ENCODE measurements around the gene PPM1L.

The PPM1L gene

GRCh38 chr3:161084277-161084676 lies 328.2 kb downstream of the PPM1L start:
- no peaks in the 10 kb centered on the region for H3F3A ChIP-seq (ENCODE audit: insufficient read depth, low read length)
- TF ChIP-seq EZH2 (IDR thresholded peaks at IDR 0.05; ENCODE audit: borderline replicate concordance, low read length): no peak
- TF ChIP-seq, protein P1, sequence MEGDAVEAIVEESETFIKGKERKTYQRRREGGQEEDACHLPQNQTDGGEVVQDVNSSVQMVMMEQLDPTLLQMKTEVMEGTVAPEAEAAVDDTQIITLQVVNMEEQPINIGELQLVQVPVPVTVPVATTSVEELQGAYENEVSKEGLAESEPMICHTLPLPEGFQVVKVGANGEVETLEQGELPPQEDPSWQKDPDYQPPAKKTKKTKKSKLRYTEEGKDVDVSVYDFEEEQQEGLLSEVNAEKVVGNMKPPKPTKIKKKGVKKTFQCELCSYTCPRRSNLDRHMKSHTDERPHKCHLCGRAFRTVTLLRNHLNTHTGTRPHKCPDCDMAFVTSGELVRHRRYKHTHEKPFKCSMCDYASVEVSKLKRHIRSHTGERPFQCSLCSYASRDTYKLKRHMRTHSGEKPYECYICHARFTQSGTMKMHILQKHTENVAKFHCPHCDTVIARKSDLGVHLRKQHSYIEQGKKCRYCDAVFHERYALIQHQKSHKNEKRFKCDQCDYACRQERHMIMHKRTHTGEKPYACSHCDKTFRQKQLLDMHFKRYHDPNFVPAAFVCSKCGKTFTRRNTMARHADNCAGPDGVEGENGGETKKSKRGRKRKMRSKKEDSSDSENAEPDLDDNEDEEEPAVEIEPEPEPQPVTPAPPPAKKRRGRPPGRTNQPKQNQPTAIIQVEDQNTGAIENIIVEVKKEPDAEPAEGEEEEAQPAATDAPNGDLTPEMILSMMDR (IDR thresholded peaks at IDR 0.05; ENCODE audit: low read length): no peak
- no peaks in the 10 kb centered on the region for H3K4me1 ChIP-seq (ENCODE audit: insufficient read depth, low read length, severe bottlenecking)
- H3K9me2 ChIP-seq (ENCODE audit: low read depth, low read length): no peaks in the 10 kb centered on the region
- H3K4me2 ChIP-seq (ENCODE audit: low read length): no peak overlapping the region
- no peak overlapping the region for H3K9ac ChIP-seq (ENCODE audit: low read length)
- H3K9me3 ChIP-seq (ENCODE audit: low read length): no peaks in the 10 kb centered on the region
- H2AFZ ChIP-seq (ENCODE audit: low read length): no peak overlapping the region
- H3K27me3 ChIP-seq (ENCODE audit: insufficient read depth, low read length): no peaks in the 10 kb centered on the region
- no peaks in the 10 kb centered on the region for H3K36me3 ChIP-seq (ENCODE audit: insufficient read depth, low read length)
- H3K79me2 ChIP-seq (ENCODE audit: insufficient read depth, low read length): no peaks in the 10 kb centered on the region
- H3K27ac ChIP-seq (ENCODE audit: low read depth, low read length, poor library complexity, severe bottlenecking): no peak overlapping the region
- no peak overlapping the region for H3K4me3 ChIP-seq (ENCODE audit: low read depth, low read length, poor library complexity, severe bottlenecking)
- H4K20me1 ChIP-seq (ENCODE audit: insufficient read depth, low read length): no peaks in the 10 kb centered on the region

GRCh38 chr3:161093895-161094294 lies 337.9 kb downstream of the PPM1L start:
- Histone ChIP-seq H3K4me2 (ENCODE audit: low read length) (no peak overlapping the region), H3K9me3 (ENCODE audit: low read length) (no peaks in the 10 kb centered on the region), H3K4me1 (ENCODE audit: insufficient read depth, low read length, severe bottlenecking) (no peaks in the 10 kb centered on the region), H3K27me3 (ENCODE audit: insufficient read depth, low read length) (no peaks in the 10 kb centered on the region), H2AFZ (ENCODE audit: low read length) (no peak overlapping the region), H3K9me2 (ENCODE audit: low read depth, low read length) (no peaks in the 10 kb centered on the region), H3K36me3 (ENCODE audit: insufficient read depth, low read length) (no peaks in the 10 kb centered on the region), H3K9ac (ENCODE audit: low read length) (no peak overlapping the region), H3K27ac (ENCODE audit: low read depth, low read length, poor library complexity, severe bottlenecking) (no peak overlapping the region), H3K4me3 (ENCODE audit: low read depth, low read length, poor library complexity, severe bottlenecking) (no peak overlapping the region), H4K20me1 (ENCODE audit: insufficient read depth, low read length) (no peaks in the 10 kb centered on the region), H3K79me2 (ENCODE audit: insufficient read depth, low read length) (no peaks in the 10 kb centered on the region), H3F3A (ENCODE audit: insufficient read depth, low read length) (no peaks in the 10 kb centered on the region)
- no peak for TF ChIP-seq EZH2 (IDR thresholded peaks at IDR 0.05; ENCODE audit: borderline replicate concordance, low read length)
- TF ChIP-seq, protein P1 (IDR thresholded peaks at IDR 0.05; ENCODE audit: low read length): no peak

DNA sequence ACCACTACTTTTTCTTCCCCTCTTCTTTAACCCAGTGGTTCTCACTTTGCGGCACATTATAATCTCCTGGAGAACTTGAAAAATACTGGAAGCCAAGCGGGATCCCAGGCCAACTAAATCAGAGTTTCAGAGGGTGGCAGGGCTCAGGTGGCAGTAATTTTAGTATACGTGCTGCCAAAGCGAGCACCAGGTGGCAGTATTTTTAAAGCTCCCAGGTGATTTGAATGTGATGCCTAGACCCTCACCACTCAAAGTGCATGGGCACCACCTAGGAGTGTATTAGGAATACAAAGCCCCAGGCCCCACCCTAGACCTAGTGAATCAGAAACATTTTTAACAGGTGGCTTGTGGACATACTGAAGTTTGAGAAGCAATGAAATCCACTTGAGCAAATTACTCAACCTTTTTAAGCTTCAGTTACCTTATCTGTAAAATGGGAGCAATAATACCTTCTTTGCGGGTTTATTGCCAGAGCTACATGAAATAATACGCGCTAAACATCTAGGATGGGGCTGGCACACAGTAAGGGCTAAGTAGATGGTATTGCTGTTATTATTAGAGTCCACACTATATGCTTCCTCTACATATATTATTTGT lies 340.8 kb downstream of the PPM1L start:
- no peaks in the 10 kb centered on the region for H3K9me3 ChIP-seq (ENCODE audit: low read length)
- peaks cover 4% of the 10 kb centered on the region; the same call in 1 of the 2 replicates for H3K27me3 ChIP-seq (ENCODE audit: insufficient read depth, low read length)
- no peaks in the 10 kb centered on the region for H3K79me2 ChIP-seq (ENCODE audit: insufficient read depth, low read length)
- H3K4me2 ChIP-seq (ENCODE audit: low read length): no peak overlapping the region
- H3K9ac ChIP-seq (ENCODE audit: low read length): no peak overlapping the region
- no peaks in the 10 kb centered on the region for H4K20me1 ChIP-seq (ENCODE audit: insufficient read depth, low read length)
- no peaks in the 10 kb centered on the region for H3K4me1 ChIP-seq (ENCODE audit: insufficient read depth, low read length, severe bottlenecking)
- no peaks in the 10 kb centered on the region for H3F3A ChIP-seq (ENCODE audit: insufficient read depth, low read length)
- no peak overlapping the region for H3K27ac ChIP-seq (ENCODE audit: low read depth, low read length, poor library complexity, severe bottlenecking)
- no peak for TF ChIP-seq EZH2 (IDR thresholded peaks at IDR 0.05; ENCODE audit: borderline replicate concordance, low read length)
- TF ChIP-seq, protein P1 (IDR thresholded peaks at IDR 0.05; ENCODE audit: low read length): peak; percentile 81
- H3K4me3 ChIP-seq (ENCODE audit: low read depth, low read length, poor library complexity, severe bottlenecking): no peak overlapping the region
- no peak overlapping the region for H2AFZ ChIP-seq (ENCODE audit: low read length)
- no peaks in the 10 kb centered on the region for H3K9me2 ChIP-seq (ENCODE audit: low read depth, low read length)
- no peaks in the 10 kb centered on the region for H3K36me3 ChIP-seq (ENCODE audit: insufficient read depth, low read length)
